ENCODE measurements around the gene AGRN. TPM values are rescaled to one million over a fixed set of nuclear protein-coding genes. Genes with fewer than 3 reads are reported as not detected.

AGRN gene
- total RNA-seq, 1 donor from 2014 or later: 13.0 TPM

GRCh38 chr1:1039145-1039910, 19.4 kb downstream of the AGRN start:
- peaks cover 23% of the 10 kb centered on the region for H3K4me1 ChIP-seq
- no peak for DNase-seq
- intact Hi-C loops (cut with micrococcal nuclease): no loop called here
- no peaks in the 10 kb centered on the region for H3K9me3 ChIP-seq (replicated peaks)
- peaks cover 43% of the 10 kb centered on the region for H3K27me3 ChIP-seq (ENCODE audit: low read depth)
- H3K36me3 ChIP-seq: peaks cover 4% of the 10 kb centered on the region
- no peak overlapping the region for H3K27ac ChIP-seq (replicated peaks)
- TF ChIP-seq CTCF (IDR thresholded peaks at IDR 0.05; ENCODE audit: borderline replicate concordance): no peak
- no peak overlapping the region for H3K4me3 ChIP-seq

GRCh38 chr1:1040004-1040991, 20.4 kb downstream of the AGRN start:
- Histone ChIP-seq H3K4me1 (peaks cover 19% of the 10 kb centered on the region), H3K4me3 (peak overlapping the region; percentile 63), H3K9me3 (replicated peaks) (no peaks in the 10 kb centered on the region), H3K27ac (replicated peaks) (no peak overlapping the region), H3K36me3 (peaks cover 9% of the 10 kb centered on the region), H3K27me3 (ENCODE audit: low read depth) (peaks cover 34% of the 10 kb centered on the region)
- TF ChIP-seq CTCF (IDR thresholded peaks at IDR 0.05; ENCODE audit: borderline replicate concordance): no peak
- intact Hi-C loops (cut with micrococcal nuclease): no loop called here
- peak; percentile 69 for DNase-seq

- Histone ChIP-seq H3K4me1 (peaks cover 19% of the 10 kb centered on the region), H3K27me3 (ENCODE audit: low read depth) (peaks cover 27% of the 10 kb centered on the region), H3K27ac (replicated peaks) (no peak overlapping the region), H3K36me3 (peaks cover 16% of the 10 kb centered on the region), H3K9me3 (replicated peaks) (no peaks in the 10 kb centered on the region), H3K4me3 (peak overlapping the region; percentile 63)
- intact Hi-C loops (cut with micrococcal nuclease): no loop called here
- no peak for DNase-seq
- no peak for TF ChIP-seq CTCF (IDR thresholded peaks at IDR 0.05; ENCODE audit: borderline replicate concordance)
Measured at GRCh38 chr1:1041092-1041523, 21.2 kb downstream of the AGRN start.

GRCh38 chr1:1041873-1042272, 22.0 kb downstream of the AGRN start:
- peaks cover 20% of the 10 kb centered on the region for H3K27me3 ChIP-seq (ENCODE audit: low read depth)
- intact Hi-C loops (cut with micrococcal nuclease): no loop called here
- peaks cover 19% of the 10 kb centered on the region for H3K4me1 ChIP-seq
- H3K27ac ChIP-seq (replicated peaks): no peak overlapping the region
- H3K36me3 ChIP-seq: peaks cover 24% of the 10 kb centered on the region
- H3K4me3 ChIP-seq: no peak overlapping the region
- DNase-seq: no peak
- TF ChIP-seq CTCF (IDR thresholded peaks at IDR 0.05; ENCODE audit: borderline replicate concordance): no peak
- H3K9me3 ChIP-seq (replicated peaks): no peaks in the 10 kb centered on the region

GRCh38 chr1:1042835-1043234, 22.9 kb downstream of the AGRN start:
- intact Hi-C loops (cut with micrococcal nuclease): no loop called here
- DNase-seq: no peak
- TF ChIP-seq CTCF (IDR thresholded peaks at IDR 0.05; ENCODE audit: borderline replicate concordance): no peak
- Histone ChIP-seq H3K36me3 (peaks cover 33% of the 10 kb centered on the region), H3K9me3 (replicated peaks) (no peaks in the 10 kb centered on the region), H3K4me1 (peaks cover 19% of the 10 kb centered on the region), H3K27ac (replicated peaks) (no peak overlapping the region), H3K27me3 (ENCODE audit: low read depth) (peaks cover 10% of the 10 kb centered on the region), H3K4me3 (no peak overlapping the region)
